ENCODE measurements around the gene TAF6.

The TAF6 gene

DNA sequence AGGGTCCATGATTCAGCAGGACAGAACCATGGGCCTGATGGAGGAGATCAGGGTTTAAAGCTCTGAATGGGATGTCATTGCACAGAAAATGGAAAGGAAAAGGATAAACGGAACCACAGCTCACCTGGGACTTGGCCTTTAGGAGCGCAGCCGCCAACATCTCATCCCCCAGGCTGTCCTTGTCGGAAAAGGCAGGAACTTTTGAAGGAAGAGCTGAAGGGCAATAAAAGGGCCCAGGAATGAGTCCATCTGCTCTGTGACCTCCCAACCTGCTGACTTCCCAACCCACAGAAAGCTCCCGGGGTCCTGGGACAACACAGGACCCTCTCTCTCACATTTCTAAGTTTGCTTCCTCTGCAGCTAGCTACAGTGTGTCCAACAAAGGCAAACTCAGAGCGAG lies 43.7 kb downstream of the TAF6 start:
- Mint-ChIP-seq H3K4me3 (no peak overlapping the region), H3K27me3 (no peaks in the 10 kb centered on the region), H3K4me1 (ENCODE audit: low read depth in 2 of 2) (peaks cover 7 to 15% of the 10 kb centered on the region in 2 donors), H3K9me3 (peaks cover 0 to 10% of the 10 kb centered on the region in 2 donors), H3K27ac (no peak overlapping the region), H3K36me3 (ENCODE audit: insufficient read depth) (peaks cover 81% of the 10 kb centered on the region)
- no peak for ATAC-seq (replicated peaks)
- DNase-seq: no peak

DNA sequence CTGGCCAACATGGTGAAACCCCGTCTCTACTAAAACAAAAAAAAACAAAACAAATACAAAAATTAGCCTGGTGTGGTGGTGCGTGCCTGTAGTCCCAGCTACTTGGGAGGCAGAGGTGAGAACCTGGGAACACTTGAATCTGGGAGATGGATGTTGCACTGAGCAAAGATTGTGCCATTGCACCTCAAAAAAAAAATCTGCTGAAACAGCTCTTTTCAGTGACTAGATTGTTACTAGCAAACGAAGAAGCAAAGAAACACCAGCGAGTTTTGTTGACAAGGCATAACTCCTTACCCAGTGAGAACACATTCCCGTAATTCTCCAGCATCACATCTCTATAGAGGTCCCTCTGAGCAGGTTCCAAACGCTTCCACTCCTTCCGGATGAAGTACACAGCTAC lies 44.3 kb downstream of the TAF6 start:
- ATAC-seq (replicated peaks): no peak
- no peak overlapping the region for H3K27ac Mint-ChIP-seq
- peaks cover 82% of the 10 kb centered on the region for H3K36me3 Mint-ChIP-seq (ENCODE audit: insufficient read depth)

DNA sequence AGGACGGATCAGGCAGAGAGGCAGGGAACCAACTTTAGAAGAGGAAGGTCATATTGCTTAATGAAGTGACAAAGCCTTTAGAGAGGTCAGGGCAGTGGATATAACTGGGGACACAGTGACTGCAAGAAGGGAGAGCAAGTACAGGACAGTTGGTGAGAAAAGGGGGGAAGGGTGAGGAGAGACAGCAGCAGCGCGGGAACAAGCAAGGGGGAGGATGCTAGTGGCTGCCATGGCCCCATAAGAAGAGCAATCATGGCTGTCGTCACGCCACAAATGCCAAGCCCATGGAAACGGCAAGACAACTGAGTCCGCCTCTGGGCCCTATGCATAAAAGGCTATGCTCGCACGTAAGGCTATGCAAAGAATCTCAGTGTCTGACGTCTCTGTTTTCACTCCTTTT lies 46.7 kb downstream of the TAF6 start:
- Mint-ChIP-seq H3K4me1 (ENCODE audit: low read depth in 2 of 2) (peaks cover 0 to 3% of the 10 kb centered on the region in 2 donors), H3K27ac (peak overlapping the region in 1 of 2 donors; percentile 55), H3K36me3 (ENCODE audit: insufficient read depth) (peaks cover 73% of the 10 kb centered on the region), H3K4me3 (no peak overlapping the region), H3K27me3 (no peaks in the 10 kb centered on the region), H3K9me3 (peaks cover 0 to 10% of the 10 kb centered on the region in 2 donors)
- ATAC-seq (replicated peaks): no peak
- no peak for DNase-seq

More for the DNA sequence above, 44.3 kb downstream of the TAF6 start:
- Mint-ChIP-seq H3K4me3 (no peak overlapping the region), H3K4me1 (ENCODE audit: low read depth in 2 of 2) (peaks cover 3 to 9% of the 10 kb centered on the region in 2 donors), H3K9me3 (peaks cover 0 to 10% of the 10 kb centered on the region in 2 donors), H3K27me3 (no peaks in the 10 kb centered on the region)
- DNase-seq: no peak

DNA sequence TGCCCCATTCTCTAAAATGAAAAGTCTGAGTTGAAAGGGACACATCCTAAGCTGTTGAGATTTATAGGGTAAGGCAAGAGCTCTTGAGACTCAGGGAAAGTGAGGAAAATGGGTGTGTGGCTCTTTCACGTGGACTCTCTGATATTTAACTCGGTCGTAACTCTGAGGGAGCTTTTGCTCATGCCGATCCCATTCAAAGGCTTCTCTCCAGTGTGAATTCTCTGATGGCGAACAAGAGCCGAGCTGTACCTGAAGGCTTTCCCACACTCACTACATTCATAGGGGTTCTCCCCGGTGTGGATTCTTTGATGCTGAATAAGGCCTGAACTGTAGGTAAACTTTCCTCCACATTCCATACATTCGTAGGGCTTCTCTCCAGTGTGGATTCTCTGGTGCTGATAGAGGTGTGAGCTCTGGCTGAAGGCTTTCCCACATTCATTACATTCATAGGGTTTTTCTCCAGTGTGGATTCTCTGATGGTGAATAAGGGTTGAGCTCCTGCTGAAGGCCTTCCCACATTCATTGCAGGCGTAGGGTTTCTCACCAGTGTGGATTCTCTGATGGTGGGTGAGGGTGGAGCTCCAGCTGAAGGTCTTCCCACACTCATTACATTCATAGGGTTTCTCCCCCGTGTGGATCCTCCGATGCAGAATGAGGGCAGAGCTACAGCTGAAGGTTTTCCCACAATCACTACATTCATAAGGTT lies 48.0 kb downstream of the TAF6 start:
- no peaks in the 10 kb centered on the region for H3K4me1 Mint-ChIP-seq (ENCODE audit: low read depth in 2 of 2)
- H3K36me3 Mint-ChIP-seq (ENCODE audit: insufficient read depth): peaks cover 61% of the 10 kb centered on the region

DNA sequence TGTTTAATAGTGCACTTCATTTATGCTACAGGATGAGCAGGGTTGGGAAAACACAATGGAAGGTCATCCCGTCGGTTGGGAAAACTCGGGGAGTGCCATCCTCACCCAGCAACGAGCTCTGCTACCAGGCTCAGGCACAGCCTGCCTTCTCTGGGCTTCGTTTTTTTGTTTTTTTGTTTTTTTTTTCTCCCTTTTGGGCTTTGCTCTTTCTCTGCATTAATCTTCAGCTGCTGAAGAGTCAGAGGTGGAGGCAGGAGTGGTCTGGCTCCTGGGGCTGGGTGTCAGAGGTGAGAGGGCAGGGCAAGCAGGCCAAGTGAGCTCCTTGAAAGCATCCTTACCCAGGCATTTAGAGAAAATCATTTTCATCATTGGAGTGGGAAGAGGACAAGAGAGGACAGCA lies 49.2 kb downstream of the TAF6 start:
- H3K4me1 Mint-ChIP-seq (ENCODE audit: low read depth in 2 of 2): no peaks in the 10 kb centered on the region
- H3K9me3 Mint-ChIP-seq: peaks cover 0 to 10% of the 10 kb centered on the region in 2 donors
- no peak for ATAC-seq (replicated peaks)
- H3K27me3 Mint-ChIP-seq: no peaks in the 10 kb centered on the region
- no peak overlapping the region for H3K4me3 Mint-ChIP-seq
- H3K36me3 Mint-ChIP-seq (ENCODE audit: insufficient read depth): peaks cover 50% of the 10 kb centered on the region
- DNase-seq: no peak
- no peak overlapping the region for H3K27ac Mint-ChIP-seq

More for the DNA sequence above, 48.0 kb downstream of the TAF6 start:
- Mint-ChIP-seq H3K9me3 (peaks cover 0 to 10% of the 10 kb centered on the region in 2 donors), H3K4me3 (no peak overlapping the region), H3K27ac (no peak overlapping the region), H3K27me3 (no peaks in the 10 kb centered on the region)
- no peak for DNase-seq
- ATAC-seq (replicated peaks): no peak

DNA sequence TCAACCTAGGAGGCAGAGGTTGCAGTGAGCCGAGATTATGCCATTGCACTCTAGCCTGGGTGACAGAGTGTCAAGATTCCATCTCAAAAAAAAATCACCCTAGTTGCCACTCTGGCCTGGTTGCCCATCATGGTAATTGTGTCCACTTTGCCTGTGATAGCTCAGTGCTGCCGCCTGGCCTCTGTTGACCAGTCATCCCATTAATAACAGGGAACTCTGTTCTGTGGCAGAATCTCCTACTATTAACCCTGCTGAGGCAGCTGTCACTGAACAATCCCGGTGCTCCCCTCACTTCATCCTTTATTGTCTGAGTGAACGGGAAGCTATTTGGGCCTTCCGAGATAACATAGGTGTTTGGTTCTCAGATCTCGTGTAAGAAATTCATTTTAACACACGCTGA lies 52.2 kb downstream of the TAF6 start:
- peaks cover 0 to 1% of the 10 kb centered on the region in 2 donors for H3K4me1 Mint-ChIP-seq (ENCODE audit: low read depth in 2 of 2)
- peaks cover 39% of the 10 kb centered on the region for H3K36me3 Mint-ChIP-seq (ENCODE audit: insufficient read depth)
- no peak for DNase-seq
- H3K27ac Mint-ChIP-seq: no peak overlapping the region
- ATAC-seq (replicated peaks): no peak
- no peak overlapping the region for H3K4me3 Mint-ChIP-seq
- H3K27me3 Mint-ChIP-seq: no peaks in the 10 kb centered on the region
- H3K9me3 Mint-ChIP-seq: peaks cover 0 to 5% of the 10 kb centered on the region in 2 donors

DNA sequence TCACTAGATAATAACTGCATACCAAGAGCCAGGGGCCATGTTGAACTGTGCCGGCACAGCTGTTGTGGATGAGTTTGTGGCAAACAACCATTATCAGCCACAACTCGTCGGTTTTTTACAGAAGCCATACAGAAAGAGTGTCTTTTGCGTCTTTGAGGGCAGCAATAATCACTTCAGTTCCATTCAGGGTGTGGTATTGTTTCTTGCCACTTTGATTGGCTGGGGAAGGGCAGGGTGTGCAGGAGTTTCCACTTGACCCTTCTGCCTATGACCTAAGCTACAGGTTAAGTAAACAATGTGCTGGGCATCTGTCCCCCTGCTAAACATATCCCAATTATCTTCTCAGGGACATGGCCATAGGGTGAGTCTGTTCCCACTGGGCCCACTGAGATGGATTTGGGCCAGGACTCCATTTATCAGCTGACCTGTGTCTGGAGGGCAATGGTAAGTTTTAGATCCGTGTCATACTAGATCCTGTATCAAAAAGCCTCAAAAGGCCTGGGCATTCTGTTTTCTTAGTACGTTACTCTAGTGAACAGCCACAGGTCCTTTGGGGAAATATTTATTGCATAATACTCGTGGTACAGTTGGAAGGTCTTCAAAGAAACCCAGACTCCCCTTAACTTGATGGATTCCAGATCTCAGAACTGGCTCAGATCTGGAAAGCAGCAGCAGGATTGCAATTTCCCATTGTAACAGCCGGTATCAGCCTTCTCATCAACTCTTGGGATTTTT lies 53.5 kb downstream of the TAF6 start:
- H3K9me3 Mint-ChIP-seq: no peaks in the 10 kb centered on the region
- DNase-seq (no peak), ATAC-seq (replicated peaks) (no peak)
- peaks cover 31% of the 10 kb centered on the region for H3K36me3 Mint-ChIP-seq (ENCODE audit: insufficient read depth)
- no peak overlapping the region for H3K27ac Mint-ChIP-seq
- no peak overlapping the region for H3K4me3 Mint-ChIP-seq
- no peaks in the 10 kb centered on the region for H3K27me3 Mint-ChIP-seq
- peaks cover 0 to 1% of the 10 kb centered on the region in 2 donors for H3K4me1 Mint-ChIP-seq (ENCODE audit: low read depth in 2 of 2)

DNA sequence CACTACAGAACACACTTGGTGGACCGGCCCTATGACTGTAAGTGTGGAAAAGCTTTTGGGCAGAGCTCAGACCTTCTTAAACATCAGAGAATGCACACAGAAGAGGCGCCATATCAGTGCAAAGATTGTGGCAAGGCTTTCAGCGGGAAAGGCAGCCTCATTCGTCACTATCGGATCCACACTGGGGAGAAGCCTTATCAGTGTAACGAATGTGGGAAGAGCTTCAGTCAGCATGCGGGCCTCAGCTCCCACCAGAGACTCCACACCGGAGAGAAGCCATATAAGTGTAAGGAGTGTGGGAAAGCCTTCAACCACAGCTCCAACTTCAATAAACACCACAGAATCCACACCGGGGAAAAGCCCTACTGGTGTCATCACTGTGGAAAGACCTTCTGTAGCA lies 55.0 kb downstream of the TAF6 start:
- Mint-ChIP-seq H3K36me3 (ENCODE audit: insufficient read depth) (peaks cover 30% of the 10 kb centered on the region), H3K9me3 (no peaks in the 10 kb centered on the region), H3K27me3 (no peaks in the 10 kb centered on the region), H3K4me1 (ENCODE audit: low read depth in 2 of 2) (peaks cover 0 to 1% of the 10 kb centered on the region in 2 donors), H3K27ac (no peak overlapping the region), H3K4me3 (no peak overlapping the region)
- ATAC-seq (replicated peaks) (no peak), DNase-seq (no peak)

DNA sequence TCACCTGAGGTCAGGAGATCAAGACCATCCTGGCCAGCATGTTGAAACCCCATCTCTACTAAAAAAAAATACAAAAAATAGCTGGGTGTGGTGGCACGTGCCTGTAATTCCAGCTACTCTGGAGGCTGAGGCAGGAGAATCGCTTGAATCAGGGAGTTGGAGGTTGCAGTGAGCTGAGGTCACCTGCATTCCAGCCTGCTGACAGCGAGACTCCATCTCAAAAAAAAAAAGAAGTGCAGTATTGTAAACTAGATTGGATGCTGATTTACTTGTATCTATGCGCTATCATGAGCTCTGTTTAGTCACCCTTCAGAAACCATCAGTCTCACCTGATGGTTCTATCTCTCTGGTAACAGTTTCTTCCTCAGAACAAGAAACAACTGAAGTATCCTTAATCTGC lies 55.8 kb downstream of the TAF6 start:
- Mint-ChIP-seq H3K4me3 (no peak overlapping the region), H3K27me3 (no peaks in the 10 kb centered on the region), H3K4me1 (ENCODE audit: low read depth in 2 of 2) (peaks cover 0 to 1% of the 10 kb centered on the region in 2 donors), H3K36me3 (ENCODE audit: insufficient read depth) (peaks cover 34% of the 10 kb centered on the region), H3K9me3 (no peaks in the 10 kb centered on the region), H3K27ac (no peak overlapping the region)
- DNase-seq (no peak), ATAC-seq (replicated peaks) (no peak)

DNA sequence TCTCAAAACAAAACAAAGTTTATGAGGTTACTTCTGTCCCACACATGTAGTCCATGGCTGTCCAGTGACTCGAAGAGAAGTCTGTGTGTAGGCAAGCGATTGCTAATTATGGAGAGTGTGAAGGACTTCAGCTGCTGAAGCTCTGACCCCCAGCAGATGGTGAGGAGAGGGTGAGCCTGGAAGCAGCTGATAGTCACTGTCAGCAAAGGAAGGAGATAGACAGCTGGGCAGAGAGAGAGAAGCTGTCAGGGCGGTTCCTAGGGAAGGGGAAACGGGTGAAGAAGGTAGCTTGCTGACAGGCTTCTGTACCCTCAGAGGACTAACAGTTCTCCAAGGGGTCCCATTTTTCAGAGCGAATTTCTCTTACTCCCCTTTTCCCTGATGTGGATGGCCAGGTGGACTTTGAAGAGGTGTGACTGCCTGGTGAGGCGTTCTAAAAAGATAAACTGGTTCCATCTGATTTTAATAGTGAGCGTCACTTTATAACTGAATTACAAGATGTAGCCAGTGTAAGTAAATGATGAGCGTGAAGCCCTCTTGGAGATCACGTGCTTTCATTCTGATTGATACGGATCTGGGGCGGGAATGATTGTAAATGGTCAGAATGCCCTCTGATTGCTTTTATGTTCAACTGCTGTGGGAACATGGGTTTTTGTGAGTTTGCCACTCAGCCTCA lies 57.5 kb downstream of the TAF6 start:
- ATAC-seq (replicated peaks) (no peak), DNase-seq (no peak)
- H3K4me3 Mint-ChIP-seq: no peak overlapping the region
- no peaks in the 10 kb centered on the region for H3K27me3 Mint-ChIP-seq
- H3K9me3 Mint-ChIP-seq: no peaks in the 10 kb centered on the region
- peak overlapping the region in 1 of 2 donors; percentile 75 for H3K27ac Mint-ChIP-seq
- H3K4me1 Mint-ChIP-seq (ENCODE audit: low read depth in 2 of 2): peaks cover 0 to 1% of the 10 kb centered on the region in 2 donors
- peaks cover 44% of the 10 kb centered on the region for H3K36me3 Mint-ChIP-seq (ENCODE audit: insufficient read depth)

DNA sequence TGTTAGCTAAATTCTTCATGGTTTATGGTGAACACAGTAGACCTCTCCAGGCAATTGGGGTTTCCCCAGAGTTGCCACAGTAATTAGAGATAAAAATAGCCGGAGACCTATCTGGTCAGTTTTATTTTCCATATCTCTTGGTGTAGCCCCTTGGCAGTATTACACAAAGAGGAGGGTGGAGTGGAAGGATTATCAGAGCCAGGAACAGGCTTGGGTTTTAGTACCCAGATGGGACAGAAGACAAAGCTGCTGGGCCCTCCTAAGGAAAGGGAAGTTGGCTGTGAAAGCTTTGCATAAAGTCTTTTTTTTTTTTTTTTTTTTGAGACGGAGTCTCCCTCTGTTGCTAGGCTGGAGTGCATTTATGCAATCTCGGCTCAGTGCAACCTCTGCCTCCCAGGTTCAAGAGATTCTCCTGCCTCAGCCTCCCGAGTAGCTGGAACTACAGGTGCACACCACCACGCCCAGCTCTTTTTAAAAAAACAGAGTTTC lies 59.9 kb downstream of the TAF6 start:
- H3K27ac Mint-ChIP-seq: peak overlapping the region in 1 of 2 donors; percentile 58
- no peak overlapping the region for H3K4me3 Mint-ChIP-seq
- peaks cover 0 to 1% of the 10 kb centered on the region in 2 donors for H3K4me1 Mint-ChIP-seq (ENCODE audit: low read depth in 2 of 2)
- no peaks in the 10 kb centered on the region for H3K27me3 Mint-ChIP-seq
- H3K9me3 Mint-ChIP-seq: no peaks in the 10 kb centered on the region
- peaks cover 41% of the 10 kb centered on the region for H3K36me3 Mint-ChIP-seq (ENCODE audit: insufficient read depth)
- ATAC-seq (replicated peaks) (no peak), DNase-seq (no peak)
